Right forelimb (tissue), 1 donor: Measurements from ENCODE around the gene STEAP4.

Source experiments
- DNase-seq: peaks from one replicate; pipeline ENCODE4 v3.0.0-alpha.2; 2018

STEAP4 gene

DNA sequence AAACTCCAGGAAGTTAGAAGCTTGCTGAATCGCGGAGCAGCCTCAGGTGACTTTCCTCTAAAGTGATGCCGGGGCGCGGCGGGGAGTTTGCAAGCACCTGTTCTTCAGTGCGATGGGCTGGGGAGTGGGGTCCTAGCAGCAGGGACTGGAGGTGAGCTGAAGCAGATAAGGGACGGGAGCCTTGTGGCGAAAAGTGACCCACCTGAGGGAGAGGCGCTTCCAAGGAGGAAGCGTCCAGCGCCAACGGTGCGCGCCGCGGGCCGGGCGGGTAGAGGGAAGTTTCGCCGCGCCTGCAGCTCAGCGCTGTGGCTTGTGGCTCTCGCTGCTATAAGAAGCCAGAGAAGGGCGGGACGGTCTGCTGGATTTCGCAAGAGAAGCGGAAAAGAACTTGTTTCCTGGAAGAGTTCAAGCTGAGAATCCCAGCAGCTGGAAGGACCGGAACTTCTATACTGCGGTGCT, at the start of gene STEAP4:
Gene STEAP4 (minus strand): TSS at position 305 of the 459 bp plus-strand sequence. CDS start 22,625 bp downstream, outside the sequence.
- DNase-seq = peak; percentile 73

DNA sequence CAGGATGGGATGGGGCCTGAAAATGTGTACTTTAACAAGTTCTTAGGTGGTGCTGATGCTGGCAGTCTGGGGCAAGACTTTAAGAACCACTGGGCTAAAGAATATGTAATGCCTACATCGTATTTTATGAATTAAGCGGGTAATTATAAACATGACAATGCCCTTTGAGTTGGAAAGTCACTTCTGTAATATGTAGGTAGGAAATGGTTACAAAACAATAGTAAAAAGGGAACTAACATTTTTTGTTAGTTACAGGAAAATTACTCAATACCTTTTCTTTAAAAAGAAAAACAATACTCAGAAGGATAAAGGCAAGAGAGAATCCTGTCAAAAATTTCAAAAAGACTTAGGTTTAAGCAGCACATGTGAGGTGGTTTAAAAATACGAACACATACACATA, 48.3 kb upstream of the STEAP4 start:
- DNase-seq = no peak

- no peak for DNase-seq
Measured at GRCh38 chr7:88350118-88350517, 43.4 kb upstream of the STEAP4 start.

- DNase-seq = no peak
Measured at GRCh38 chr7:88347517-88347916, 40.8 kb upstream of the STEAP4 start.

DNA sequence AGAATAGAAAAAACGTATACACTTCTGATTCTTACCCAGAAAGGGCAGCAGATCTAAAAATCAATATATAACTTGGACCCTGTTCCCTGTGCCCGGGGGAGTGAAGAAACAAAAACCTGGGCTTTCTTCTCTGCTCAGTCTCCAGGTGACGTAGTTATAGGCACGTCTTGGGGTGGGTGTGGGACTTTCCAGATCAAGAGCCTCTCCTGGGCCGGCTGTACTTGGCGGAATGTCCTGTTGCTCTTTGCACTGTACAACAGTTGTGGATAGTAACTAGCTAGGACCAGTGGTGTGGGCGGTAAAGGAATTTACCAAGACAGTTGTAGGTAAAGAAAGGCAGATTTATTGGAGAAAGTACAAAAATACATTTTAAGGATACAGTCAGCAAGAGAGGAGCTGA, 40.4 kb upstream of the STEAP4 start:
- DNase-seq = no peak

DNA sequence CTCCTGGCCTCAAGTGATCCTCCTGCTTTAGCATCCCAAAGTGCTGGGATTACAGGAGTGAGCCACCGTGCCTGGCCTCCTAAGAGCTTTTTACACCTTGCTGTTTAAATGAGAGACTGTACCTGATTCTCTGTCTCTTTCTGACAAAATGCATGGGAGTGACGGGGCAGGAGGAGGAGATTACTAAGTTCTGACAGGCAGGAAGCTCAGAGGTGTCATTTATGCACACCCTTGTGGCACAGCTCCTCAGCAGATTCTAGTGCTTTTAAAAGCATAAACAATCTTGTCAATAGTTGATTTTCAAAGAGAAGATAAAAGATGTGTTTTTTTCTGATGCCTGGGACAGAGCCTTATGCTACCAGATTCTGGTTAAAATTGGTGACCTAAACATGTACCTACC, 39.7 kb upstream of the STEAP4 start:
- no peak for DNase-seq

- DNase-seq = peak; percentile 63
Measured at GRCh38 chr7:88344956-88345832, 38.5 kb upstream of the STEAP4 start.

GRCh38 chr7:88344271-88344670, 37.6 kb upstream of the STEAP4 start:
- no peak for DNase-seq

- DNase-seq = no peak
Measured at GRCh38 chr7:88339195-88339922, 32.7 kb upstream of the STEAP4 start.

- DNase-seq = no peak
Measured at GRCh38 chr7:88338503-88338902, 31.8 kb upstream of the STEAP4 start.

DNA sequence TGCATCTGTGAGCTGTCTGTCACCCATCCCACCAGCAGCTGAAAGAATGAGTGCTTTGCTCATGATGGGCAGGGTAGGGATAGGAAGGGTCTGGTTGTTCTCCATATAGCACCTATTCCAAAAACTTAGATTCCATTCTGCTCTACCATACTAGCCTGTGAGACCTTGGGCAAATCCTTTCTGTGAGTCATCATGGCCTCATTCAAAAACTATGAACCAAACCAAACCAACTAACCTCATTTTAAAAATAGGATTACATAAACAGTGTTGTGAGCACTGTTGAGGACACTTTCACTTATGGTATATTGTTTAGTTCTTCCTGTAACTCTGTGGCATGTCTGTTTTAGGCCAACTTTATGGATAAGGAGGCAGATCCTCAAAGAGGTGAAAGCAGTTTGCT, 30.9 kb upstream of the STEAP4 start:
- no peak for DNase-seq

GRCh38 chr7:88331322-88331721, 24.6 kb upstream of the STEAP4 start:
- DNase-seq = no peak

DNA sequence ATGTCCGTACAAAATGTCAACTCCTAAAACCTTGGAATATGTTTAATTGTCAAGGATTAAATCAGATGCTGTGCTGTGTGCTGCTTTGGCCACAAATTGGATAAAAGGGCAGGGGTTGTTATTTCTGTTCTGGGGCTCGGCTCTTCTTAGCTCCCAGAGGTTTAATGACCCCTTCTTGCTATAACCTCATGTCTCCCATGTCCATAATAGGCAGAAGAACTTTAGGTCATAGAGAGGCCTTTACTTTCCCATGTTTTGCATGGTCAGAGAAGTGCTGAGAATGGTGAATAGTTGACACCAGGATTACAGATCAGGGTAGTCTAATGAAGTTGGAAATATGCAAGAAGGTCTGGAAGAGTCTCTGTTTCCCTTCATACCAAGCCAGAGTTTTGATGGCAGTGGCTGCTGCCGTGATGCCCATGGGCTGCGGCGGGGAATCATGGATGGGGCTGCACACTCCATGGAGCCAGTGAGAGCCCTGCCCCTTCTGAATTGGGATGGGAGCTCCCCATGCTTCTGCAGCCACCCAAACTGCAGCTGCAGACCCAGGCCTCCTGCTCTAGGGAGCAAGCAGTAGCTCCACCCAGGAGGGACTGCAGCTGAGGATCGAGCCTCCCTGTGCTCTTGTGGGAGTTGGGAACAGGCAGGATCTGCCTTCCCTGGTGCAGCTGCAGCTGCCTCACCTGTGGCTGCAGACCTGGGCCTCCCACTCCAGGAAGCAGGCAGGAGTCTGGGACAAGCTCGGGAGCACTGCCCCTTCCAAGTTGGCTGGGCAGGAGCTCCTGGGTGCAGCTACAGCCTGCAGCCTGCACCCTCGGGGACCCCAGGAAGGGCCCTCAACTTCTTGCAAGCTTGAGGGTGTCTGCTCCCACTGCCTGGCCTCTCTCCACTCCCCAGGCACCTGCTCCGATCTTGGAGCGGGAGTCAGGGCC, 23.1 kb upstream of the STEAP4 start:
- DNase-seq = no peak

- DNase-seq = no peak
Measured at GRCh38 chr7:88328787-88329186, 22.1 kb upstream of the STEAP4 start.

GRCh38 chr7:88324699-88325098, 18.0 kb upstream of the STEAP4 start:
- DNase-seq = no peak

- DNase-seq = no peak
Measured at GRCh38 chr7:88322151-88322550, 15.5 kb upstream of the STEAP4 start.

GRCh38 chr7:88321694-88322093, 15.0 kb upstream of the STEAP4 start:
- DNase-seq = no peak

DNA sequence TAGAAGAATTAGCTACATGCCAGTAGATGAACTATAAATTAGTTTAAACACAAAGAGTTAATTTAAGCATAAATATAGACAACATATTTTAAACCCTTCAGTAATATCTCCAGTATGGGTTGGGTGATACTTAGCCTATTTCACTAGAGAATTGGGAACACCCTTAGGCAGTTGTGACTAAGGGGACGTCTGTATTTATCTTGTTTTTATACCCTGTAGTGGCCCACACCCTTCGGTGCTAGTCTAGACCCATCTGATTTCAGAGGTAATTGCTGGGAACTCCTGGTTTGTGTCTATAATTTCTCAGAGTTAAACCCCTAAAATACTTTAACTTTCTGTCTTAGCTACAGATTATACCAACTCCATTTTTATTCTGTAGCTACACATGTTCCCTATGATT, 11.5 kb upstream of the STEAP4 start:
- no peak for DNase-seq

DNA sequence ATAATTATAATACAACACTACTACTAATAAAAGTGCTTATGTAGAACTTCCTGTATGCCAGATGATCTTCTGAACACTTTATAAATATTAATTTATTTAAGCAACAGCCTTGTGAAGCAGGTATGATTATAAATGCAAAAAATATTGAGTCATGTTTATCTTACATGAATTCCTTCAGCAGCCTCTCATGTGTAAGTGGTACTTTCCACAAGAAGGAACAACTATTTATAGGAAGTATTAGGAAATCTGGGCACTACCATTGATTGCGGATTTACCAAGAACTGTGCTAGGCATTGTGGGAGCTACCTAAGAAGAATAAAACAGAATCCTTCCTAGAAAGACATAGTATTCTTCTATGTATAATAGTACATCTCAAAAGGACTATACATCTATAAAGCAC, 10.7 kb upstream of the STEAP4 start:
- DNase-seq = no peak

DNA sequence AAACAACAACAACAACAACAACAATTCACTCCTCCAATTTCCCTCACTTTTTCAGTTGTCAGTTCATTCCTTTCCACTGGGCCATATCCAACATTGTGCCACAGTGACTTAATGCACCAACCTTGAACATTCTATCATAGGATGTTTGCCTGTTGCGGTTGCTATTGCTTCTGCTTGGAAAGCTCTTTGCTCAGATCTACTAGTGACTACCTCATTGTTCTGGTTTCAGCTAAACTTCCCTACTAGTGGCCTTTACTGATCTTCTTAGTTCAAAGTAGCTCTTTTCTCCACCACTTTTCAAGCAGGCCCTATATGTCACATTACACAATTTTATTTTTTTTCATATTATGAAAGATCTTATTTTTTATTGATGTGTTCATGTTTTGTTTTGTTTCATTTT, 9.8 kb upstream of the STEAP4 start:
- no peak for DNase-seq

DNA sequence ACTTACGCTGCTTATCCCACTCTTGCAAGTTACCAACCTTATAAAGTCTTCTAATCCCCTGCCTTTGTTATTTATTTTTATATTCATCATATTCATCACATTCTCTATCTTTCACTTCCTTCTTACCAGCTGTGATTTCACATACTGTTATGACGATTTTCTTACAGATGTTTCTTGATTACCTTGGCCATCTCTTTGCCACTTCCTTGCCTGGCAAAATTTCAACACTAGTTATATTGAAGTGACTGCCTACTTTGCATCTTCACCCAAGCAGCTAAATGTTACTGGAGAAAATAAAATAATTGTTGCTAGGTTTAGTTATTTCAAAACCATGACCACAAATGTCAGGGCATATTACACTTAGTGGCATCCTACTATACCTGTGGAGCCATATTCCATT, 8.8 kb upstream of the STEAP4 start:
- DNase-seq = no peak

- DNase-seq = no peak
Measured at GRCh38 chr7:88314061-88314491, 7.4 kb upstream of the STEAP4 start.
